ENCODE results near the gene TMEM198. TPM values are rescaled to one million over a fixed set of nuclear protein-coding genes. Genes with fewer than 3 reads are reported as not detected.

TMEM198 gene
- total and polyA plus RNA-seq, 2 experiments from 2014 or later, result 6.7 to 12.2 TPM

GRCh38 chr2:219514836-219515235, 29.0 kb upstream of the TMEM198 start:
- H3K4me3 ChIP-seq, result no peak overlapping the region
- no peak for TF ChIP-seq CTCF (IDR thresholded peaks at IDR 0.05; ENCODE audit: low read depth, low read length)
- no peak for DNase-seq (ENCODE audit: low read depth in 1 of 2, low spot score in 1 of 2)
- no peaks in the 10 kb centered on the region for H3K36me3 ChIP-seq
- H3K9me3 ChIP-seq (ENCODE audit: low read depth), result no peaks in the 10 kb centered on the region
- H3K27me3 ChIP-seq, result no peaks in the 10 kb centered on the region
- no peak overlapping the region for H3K27ac ChIP-seq
- peaks cover 62% of the 10 kb centered on the region for H3K4me1 ChIP-seq (ENCODE audit: low read depth)

- no peak overlapping the region for H3K27ac ChIP-seq
- H3K9me3 ChIP-seq (ENCODE audit: low read depth), result no peaks in the 10 kb centered on the region
- H3K27me3 ChIP-seq, result no peaks in the 10 kb centered on the region
- H3K4me1 ChIP-seq (ENCODE audit: low read depth), result peaks cover 64% of the 10 kb centered on the region
- TF ChIP-seq CTCF (IDR thresholded peaks at IDR 0.05; ENCODE audit: low read depth, low read length), result no peak
- no peak overlapping the region for H3K4me3 ChIP-seq
- no peaks in the 10 kb centered on the region for H3K36me3 ChIP-seq
- DNase-seq (ENCODE audit: low read depth in 1 of 2, low spot score in 1 of 2), result no peak
These were observed 27.8 kb upstream of the TMEM198 start for GRCh38 chr2:219515874-219516629.

- Histone ChIP-seq H3K36me3 (no peaks in the 10 kb centered on the region), H3K4me1 (ENCODE audit: low read depth) (peaks cover 68% of the 10 kb centered on the region), H3K4me3 (no peak overlapping the region), H3K9me3 (ENCODE audit: low read depth) (no peaks in the 10 kb centered on the region), H3K27ac (no peak overlapping the region), H3K27me3 (no peaks in the 10 kb centered on the region)
- no peak for TF ChIP-seq CTCF (IDR thresholded peaks at IDR 0.05; ENCODE audit: low read depth, low read length)
- DNase-seq (ENCODE audit: low read depth in 1 of 2, low spot score in 1 of 2), result no peak
These were observed 26.9 kb upstream of the TMEM198 start for GRCh38 chr2:219516888-219517287.

- Histone ChIP-seq H3K4me1 (ENCODE audit: low read depth) (peaks cover 68% of the 10 kb centered on the region), H3K4me3 (no peak overlapping the region), H3K36me3 (no peaks in the 10 kb centered on the region), H3K27ac (no peak overlapping the region), H3K27me3 (no peaks in the 10 kb centered on the region), H3K9me3 (ENCODE audit: low read depth) (no peaks in the 10 kb centered on the region)
- DNase-seq (ENCODE audit: low read depth in 1 of 2, low spot score in 1 of 2), result no peak
- no peak for TF ChIP-seq CTCF (IDR thresholded peaks at IDR 0.05; ENCODE audit: low read depth, low read length)
These were observed 25.7 kb upstream of the TMEM198 start for GRCh38 chr2:219517954-219518778.

- H3K27ac ChIP-seq, result no peak overlapping the region
These were observed 24.3 kb upstream of the TMEM198 start for GRCh38 chr2:219519526-219519916.

More at GRCh38 chr2:219519526-219519916, 24.3 kb upstream of the TMEM198 start:
- Histone ChIP-seq H3K4me3 (no peak overlapping the region), H3K36me3 (no peaks in the 10 kb centered on the region), H3K9me3 (ENCODE audit: low read depth) (no peaks in the 10 kb centered on the region), H3K27me3 (no peaks in the 10 kb centered on the region), H3K4me1 (ENCODE audit: low read depth) (peaks cover 63% of the 10 kb centered on the region)
- DNase-seq (ENCODE audit: low read depth in 1 of 2, low spot score in 1 of 2), result no peak
- TF ChIP-seq CTCF (IDR thresholded peaks at IDR 0.05; ENCODE audit: low read depth, low read length), result no peak
